Sigmoid colon (tissue), 7 donors: ENCODE data around the gene RAD17. TPM values are rescaled to one million over a fixed set of nuclear protein-coding genes. Genes with fewer than 3 reads are reported as not detected.
"Not testable (repeated sequence)": the region's sequence is repeated elsewhere in the genome, so short reads cannot be mapped to it uniquely, and the experiment has no call there.

Source experiments
- DNase-seq: peaks from one replicate; pipeline ENCODE4 v3.0.0-alpha.2; 2019
- H3K27ac ChIP-seq, 4 donors: fragments of 200-600 bp; sonication (generic); one replicate each; pipeline ENCODE4 v1.5.1; 2016 to 2019; ENCODE audit warnings: mild to moderate bottlenecking in 1 of 4
- H3K27me3 ChIP-seq, 3 donors: fragments of 200-600 bp; sonication (generic); one replicate each; pipeline ENCODE4 v1.5.1; 2019; ENCODE audit warnings: mild to moderate bottlenecking in 1 of 3
- H3K36me3 ChIP-seq, 4 donors: fragments of 200-600 bp; sonication (generic); one replicate each; pipeline ENCODE4 v1.5.1; 2016 to 2019
- H3K4me1 ChIP-seq, 4 donors: fragments of 200-600 bp; sonication (generic); one replicate each; pipeline ENCODE4 v1.5.1; 2017 to 2019
- H3K4me3 ChIP-seq, 4 donors: fragments of 200-600 bp; sonication (generic); one replicate each; pipeline ENCODE4 v1.5.1; 2017 to 2019; ENCODE audit warnings: mild to moderate bottlenecking in 2 of 4, moderate library complexity in 1 of 4
- H3K9me3 ChIP-seq, 4 donors: fragments of 200-600 bp in 3 of 4; sonication (generic) in 3 of 4; one replicate each; pipeline versions ENCODE4 v1.5.1 to v1.6.1; 2013 to 2019
- CTCF ChIP-seq, 4 experiments: fragments of 450-650 bp in 3 of 4; fragments of 200-600 bp in 1 of 4; IDR thresholded peaks; one replicate each; pipeline ENCODE4 v1.5.1; 2016 to 2019; ENCODE audit warnings: antibody characterized with exemption in 4 of 4, mild to moderate bottlenecking in 3 of 4, moderate library complexity in 2 of 4
- EP300 ChIP-seq, 4 donors: sonication (generic); formaldehyde crosslinking; IDR thresholded peaks; one replicate each; pipeline ENCODE4 v1.6.1; 2017; ENCODE audit warnings: antibody characterized with exemption in 4 of 4
- POLR2A ChIP-seq, 2 donors: fragments of 450-650 bp; IDR thresholded peaks; one replicate each; pipeline ENCODE4 v1.6.1; 2016; ENCODE audit warnings: antibody characterized with exemption in 2 of 2, mild to moderate bottlenecking in 2 of 2, moderate library complexity in 2 of 2
- POLR2AphosphoS5 ChIP-seq, 4 donors: sonication (generic); formaldehyde crosslinking; IDR thresholded peaks; one replicate each; pipeline ENCODE4 v1.6.1; 2017; ENCODE audit warnings: antibody characterized with exemption in 4 of 4
- WGBS, 2 donors: extraction: QIAGEN DNeasy Blood & Tissue Kit; methylation state at CpG; one replicate each; pipeline ENCODE4 v1.1.7; 2013; 5-methylcytosine and 5-hydroxymethylcytosine counted together
- intact Hi-C: fragments of 100-400 bp; cut with DNase I; formaldehyde crosslinking; loops from one replicate; pipeline ENCODE4 v1.15.1; 2023
- polyA plus RNA-seq, 3 donors: library from polyadenylated mRNA; stranded (reverse); fragments of 200-250 nt; gene quantifications; one replicate each; pipeline ENCODE4 v1.2.3, GENCODE V29; 2013
- total RNA-seq, 4 donors: library from RNA; depleted of rRNA; stranded (reverse); fragments of >200 nt; gene quantifications; one replicate each; pipeline ENCODE4 v1.1.0, GENCODE V29; 2016
- donor health status: healthy with polysubstance abuse.
- donor health status: Bipolar disorder and iron deficiency.
- donor health status: healthy.

RAD17 gene
- total and polyA plus RNA-seq, 7 donors, result 13.1 to 25.3 (median 18.3) TPM

- WGBS, 2 donors, result 13 to 58% methylated on average over 4 of the region's 4 CpGs
- TF ChIP-seq POLR2A (IDR thresholded peaks at IDR 0.05) (no peak), POLR2AphosphoS5 (IDR thresholded peaks at IDR 0.05) (no peak), CTCF (IDR thresholded peaks at IDR 0.05) (no peak), EP300 (IDR thresholded peaks at IDR 0.05) (no peak)
- Histone ChIP-seq H3K27me3 (no peaks in the 10 kb centered on the region), H3K36me3 (no peaks in the 10 kb centered on the region), H3K27ac (no peak overlapping the region), H3K4me1 (no peaks in the 10 kb centered on the region), H3K9me3 (no peaks in the 10 kb centered on the region), H3K4me3 (no peak overlapping the region)
- intact Hi-C loops, result no loop called here
- no peak for DNase-seq
Observed at GRCh38 chr5:69451941-69452647, 82.5 kb downstream of the RAD17 start.

- H3K9me3 ChIP-seq, intact Hi-C loops, H3K4me1 ChIP-seq, H3K4me3 ChIP-seq, H3K27me3 ChIP-seq, H3K36me3 ChIP-seq, DNase-seq, H3K27ac ChIP-seq: not testable (repeated sequence)
- WGBS, 2 donors, result 50 to 75% methylated on average over 3 of the region's 3 CpGs
Observed at GRCh38 chr5:69453487-69453886, 83.9 kb downstream of the RAD17 start.

GRCh38 chr5:69454460-69455249 lies 85.0 kb downstream of the RAD17 start:
- no peak for DNase-seq
- intact Hi-C loops, result no loop called here
- Histone ChIP-seq H3K4me1 (no peaks in the 10 kb centered on the region), H3K4me3 (no peak overlapping the region), H3K27me3 (no peaks in the 10 kb centered on the region), H3K9me3 (no peaks in the 10 kb centered on the region), H3K27ac (no peak overlapping the region), H3K36me3 (no peaks in the 10 kb centered on the region)
- TF ChIP-seq CTCF (IDR thresholded peaks at IDR 0.05), result no peak
- no peak for TF ChIP-seq POLR2AphosphoS5 (IDR thresholded peaks at IDR 0.05)
- TF ChIP-seq EP300 (IDR thresholded peaks at IDR 0.05), result no peak
- TF ChIP-seq POLR2A (IDR thresholded peaks at IDR 0.05), result no peak
- 14 to 64% methylated on average over 8 of the region's 8 CpGs for WGBS, 2 donors

GRCh38 chr5:69455428-69455988 lies 85.9 kb downstream of the RAD17 start:
- intact Hi-C loops, DNase-seq, H3K4me3 ChIP-seq, H3K27ac ChIP-seq, H3K36me3 ChIP-seq, H3K27me3 ChIP-seq, H3K4me1 ChIP-seq, H3K9me3 ChIP-seq: not testable (repeated sequence)
- 86 to 93% methylated on average over 7 of the region's 7 CpGs for WGBS, 2 donors

GRCh38 chr5:69462170-69462569 lies 92.6 kb downstream of the RAD17 start:
- WGBS, 2 donors, result 89 to 96% methylated on average over 1 of the region's 1 CpG
- no peaks in the 10 kb centered on the region for H3K36me3 ChIP-seq
- TF ChIP-seq CTCF (IDR thresholded peaks at IDR 0.05), result no peak
- TF ChIP-seq EP300 (IDR thresholded peaks at IDR 0.05), result no peak
- TF ChIP-seq POLR2AphosphoS5 (IDR thresholded peaks at IDR 0.05), result no peak
- no peak for TF ChIP-seq POLR2A (IDR thresholded peaks at IDR 0.05)

More at GRCh38 chr5:69462170-69462569, 92.6 kb downstream of the RAD17 start:
- intact Hi-C loops, result no loop called here
- Histone ChIP-seq H3K27me3 (no peaks in the 10 kb centered on the region), H3K27ac (no peak overlapping the region), H3K9me3 (no peaks in the 10 kb centered on the region), H3K4me1 (no peaks in the 10 kb centered on the region), H3K4me3 (no peak overlapping the region)
- no peak for DNase-seq

Other genes with a start within 250 kb of the RAD17 start
- gene CCNB1, start 202.7 kb upstream of the RAD17 start, total RNA-seq, result 1 to 10 TPM; 2.3 to 3.6 (median 2.5) TPM
- gene CCNB1, start 202.7 kb upstream of the RAD17 start, polyA plus RNA-seq, result 10 to 100 TPM; 13.2 to 68.1 (median 19.7) TPM
- 1 to 10 TPM; 1.3 to 3.8 (median 2.6) TPM for gene CENPH, start 180.2 kb upstream of the RAD17 start, total RNA-seq
- gene CENPH, start 180.2 kb upstream of the RAD17 start, polyA plus RNA-seq, result 10 to 100 TPM in 1 of 3 donors, 1 to 10 TPM in 2; 5.4 to 11.3 (median 5.8) TPM
- gene CDK7, start 134.9 kb upstream of the RAD17 start, total RNA-seq, result 10 to 100 TPM in 3 of 4 donors, 1 to 10 TPM in 1; 7.2 to 18.5 (median 13.8) TPM
- 10 to 100 TPM; 23.4 to 35.1 (median 25.8) TPM for gene CDK7, start 134.9 kb upstream of the RAD17 start, polyA plus RNA-seq
- gene CCDC125, start 37.0 kb upstream of the RAD17 start, total RNA-seq, result 1 to 10 TPM; 2.9 to 4.7 (median 3.4) TPM
- gene CCDC125, start 37.0 kb upstream of the RAD17 start, polyA plus RNA-seq, result 10 to 100 TPM in 1 of 3 donors, 1 to 10 TPM in 2; 7.7 to 11.6 (median 7.8) TPM
- gene AK6, start 298 bp upstream of the RAD17 start, total RNA-seq, result 10 to 100 TPM; 20.7 to 34.1 (median 28.5) TPM
- gene AK6, start 298 bp upstream of the RAD17 start, polyA plus RNA-seq, result 10 to 100 TPM; 36.5 to 51.8 (median 40.2) TPM
- gene TAF9, start 298 bp upstream of the RAD17 start, total RNA-seq, result 10 to 100 TPM; 33.2 to 52.8 (median 38.6) TPM
- gene TAF9, start 298 bp upstream of the RAD17 start, polyA plus RNA-seq, result 10 to 100 TPM; 57.4 to 77.9 (median 60.1) TPM
- gene MARVELD2, start 45.3 kb downstream of the RAD17 start, total RNA-seq, result under 1 TPM in 3 of 4 donors, not detected in 1; 0.28 to 0.49 (median 0.36) TPM
- gene MARVELD2, start 45.3 kb downstream of the RAD17 start, polyA plus RNA-seq, result 1 to 10 TPM; 4.2 to 9.7 (median 5.8) TPM
- gene OCLN, start 123.0 kb downstream of the RAD17 start, total RNA-seq, result 1 to 10 TPM; 1.3 to 3.9 (median 1.9) TPM
- 10 to 100 TPM in 1 of 3 donors, 1 to 10 TPM in 2; 5.4 to 19.7 (median 7.6) TPM for gene OCLN, start 123.0 kb downstream of the RAD17 start, polyA plus RNA-seq
- gene GTF2H2C, start 190.4 kb downstream of the RAD17 start, total RNA-seq, result 10 to 100 TPM; 13.8 to 21.6 (median 19.8) TPM
- 10 to 100 TPM; 12.0 to 19.3 (median 16.2) TPM for gene GTF2H2C, start 190.4 kb downstream of the RAD17 start, polyA plus RNA-seq